Stimulated activated CD4-positive, alpha-beta T cell treated with anti-CD3 and anti-CD28 coated beads, Interleukin-4, amount 100 ng/mL, for 4 hours (primary cell): Measurements from ENCODE around the gene C6orf47.

Source experiments
- DNase-seq, 2 experiments: peaks; one replicate each; pipeline ENCODE4 v3.0.0-alpha.2; 2020

C6orf47 gene

DNA sequence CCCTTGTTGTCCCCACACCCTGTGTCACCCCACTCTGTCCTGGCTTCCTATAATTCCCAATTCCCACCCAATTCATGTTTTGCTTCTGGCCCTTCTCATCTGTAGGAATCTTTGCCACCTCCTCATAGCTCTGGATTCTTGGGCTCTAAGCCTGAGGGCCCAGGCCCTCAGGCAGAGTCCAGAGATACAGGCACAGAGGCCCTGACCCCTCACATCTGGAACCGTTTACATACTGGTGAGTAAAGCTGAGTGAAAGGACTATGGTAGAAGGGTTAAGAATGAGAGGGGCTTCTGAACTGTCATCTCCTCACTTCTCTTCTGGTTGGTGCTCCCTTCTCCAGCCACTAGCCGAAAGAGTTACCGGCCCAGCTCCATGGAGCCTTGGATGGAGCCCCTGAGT lies 26.4 kb downstream of the C6orf47 start:
- DNase-seq = no peak

DNA sequence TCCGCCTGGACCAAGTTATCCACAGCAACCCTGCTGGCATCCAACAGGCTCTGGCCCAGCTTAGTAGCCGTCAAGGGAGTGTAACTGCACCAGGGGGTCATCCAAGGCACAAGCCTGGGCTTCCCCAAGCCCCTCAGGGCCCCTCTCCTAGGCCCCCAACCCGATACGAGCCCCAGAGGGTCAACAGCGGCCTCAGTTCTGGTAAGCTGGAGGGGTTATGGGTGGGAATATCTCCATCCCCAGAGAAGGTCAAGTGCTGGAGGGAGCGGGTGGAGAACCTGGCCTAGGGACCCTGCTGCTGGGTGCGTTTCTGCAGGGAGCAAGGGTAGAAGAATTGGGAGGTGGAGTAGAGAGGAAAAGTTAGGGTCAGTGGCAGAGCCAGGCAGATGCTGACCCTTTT lies 27.1 kb downstream of the C6orf47 start:
- no peak for DNase-seq

- no peak for DNase-seq
Observed at GRCh38 chr6:31632279-31632946, 28.2 kb downstream of the C6orf47 start.

GRCh38 chr6:31631681-31632278 lies 28.8 kb downstream of the C6orf47 start:
- DNase-seq = no peak

DNA sequence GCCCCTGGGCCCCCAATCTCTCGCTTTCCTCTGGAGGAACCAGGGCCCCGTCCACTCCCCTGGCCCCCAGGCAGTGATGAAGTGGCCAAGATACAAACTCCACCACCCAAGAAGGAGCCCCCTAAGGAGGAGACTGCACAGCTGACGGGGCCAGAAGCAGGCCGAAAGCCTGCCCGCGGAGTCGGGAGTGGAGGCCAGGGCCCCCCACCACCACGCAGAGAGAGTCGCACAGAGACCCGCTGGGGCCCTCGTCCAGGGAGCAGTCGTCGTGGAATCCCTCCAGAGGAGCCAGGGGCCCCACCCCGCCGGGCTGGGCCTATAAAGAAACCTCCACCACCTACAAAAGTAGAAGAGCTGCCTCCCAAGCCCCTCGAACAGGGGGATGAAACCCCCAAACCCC lies 29.4 kb downstream of the C6orf47 start:
- no peak for DNase-seq

- no peak for DNase-seq
Observed at GRCh38 chr6:31630177-31630934, 30.2 kb downstream of the C6orf47 start.

GRCh38 chr6:31629014-31629413 lies 31.6 kb downstream of the C6orf47 start:
- no peak for DNase-seq

- DNase-seq = no peak
Observed at GRCh38 chr6:31627690-31628287, 32.8 kb downstream of the C6orf47 start.

DNA sequence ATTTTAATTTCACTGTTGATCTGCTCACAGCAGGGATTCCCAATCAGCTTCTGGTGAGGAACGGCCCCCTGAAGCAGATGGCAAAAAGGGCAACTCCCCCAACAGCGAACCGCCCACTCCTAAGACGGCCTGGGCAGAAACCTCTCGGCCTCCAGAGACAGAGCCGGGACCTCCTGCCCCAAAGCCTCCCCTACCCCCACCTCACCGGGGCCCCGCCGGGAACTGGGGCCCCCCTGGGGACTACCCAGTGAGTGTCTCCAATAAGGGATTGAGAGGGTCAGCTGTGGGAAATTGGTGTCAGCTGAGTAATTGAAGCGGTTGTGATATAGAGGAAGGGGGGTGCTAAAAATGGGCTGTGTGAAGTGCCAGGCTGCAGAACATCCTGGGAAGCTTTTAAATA lies 33.6 kb downstream of the C6orf47 start:
- DNase-seq = no peak

- no peak for DNase-seq
Observed at GRCh38 chr6:31624070-31624469, 36.5 kb downstream of the C6orf47 start.

DNA sequence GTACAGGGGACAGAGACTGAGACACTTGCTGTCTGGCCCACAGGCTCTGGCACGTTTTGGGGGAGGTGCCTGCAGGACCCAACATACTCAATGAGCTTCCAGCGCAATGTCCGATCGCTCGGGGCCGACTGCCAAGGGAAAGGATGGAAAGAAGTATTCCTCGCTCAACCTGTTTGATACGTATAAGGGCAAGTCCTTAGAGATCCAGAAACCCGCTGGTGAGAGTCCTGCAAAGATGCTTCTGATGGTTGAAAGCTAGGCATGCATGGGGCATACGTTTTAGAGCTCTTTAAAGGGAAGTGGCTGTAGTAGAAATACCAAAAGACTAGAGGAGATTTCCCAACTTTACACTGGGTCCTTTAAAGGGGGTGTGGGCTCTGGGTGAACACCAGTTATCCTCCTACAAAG lies 37.9 kb downstream of the C6orf47 start:
- DNase-seq = no peak

DNA sequence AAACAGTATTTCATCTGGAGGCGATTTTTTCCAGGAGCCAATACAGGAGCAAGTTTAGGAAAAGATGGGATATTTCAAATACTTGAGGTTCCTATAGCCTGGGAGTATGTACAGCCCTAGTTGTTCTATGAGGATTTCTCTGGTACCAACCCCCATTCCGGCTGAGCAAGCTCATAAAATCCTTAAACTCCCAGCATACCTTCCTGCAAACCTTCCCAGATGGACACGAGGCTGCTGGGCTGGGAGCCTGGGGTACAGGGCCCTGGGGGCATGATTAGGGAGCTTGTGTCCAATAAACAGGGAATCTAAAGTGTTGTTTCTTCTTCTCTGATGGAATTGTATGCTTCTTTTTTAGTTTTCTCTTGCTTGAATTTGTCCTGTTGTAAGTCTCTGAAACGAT lies 38.6 kb downstream of the C6orf47 start:
- no peak for DNase-seq

- no peak for DNase-seq
Observed at GRCh38 chr6:31621320-31621939, 39.1 kb downstream of the C6orf47 start.

GRCh38 chr6:31620586-31621319 lies 39.8 kb downstream of the C6orf47 start, which contains the start of gene PRRC2A:
Gene PRRC2A (plus strand): TSS chr6:31620715. CDS start chr6:31622790, 2,075 bp downstream.
- peak in 1 of 2 experiments; percentile 91 for DNase-seq

DNA sequence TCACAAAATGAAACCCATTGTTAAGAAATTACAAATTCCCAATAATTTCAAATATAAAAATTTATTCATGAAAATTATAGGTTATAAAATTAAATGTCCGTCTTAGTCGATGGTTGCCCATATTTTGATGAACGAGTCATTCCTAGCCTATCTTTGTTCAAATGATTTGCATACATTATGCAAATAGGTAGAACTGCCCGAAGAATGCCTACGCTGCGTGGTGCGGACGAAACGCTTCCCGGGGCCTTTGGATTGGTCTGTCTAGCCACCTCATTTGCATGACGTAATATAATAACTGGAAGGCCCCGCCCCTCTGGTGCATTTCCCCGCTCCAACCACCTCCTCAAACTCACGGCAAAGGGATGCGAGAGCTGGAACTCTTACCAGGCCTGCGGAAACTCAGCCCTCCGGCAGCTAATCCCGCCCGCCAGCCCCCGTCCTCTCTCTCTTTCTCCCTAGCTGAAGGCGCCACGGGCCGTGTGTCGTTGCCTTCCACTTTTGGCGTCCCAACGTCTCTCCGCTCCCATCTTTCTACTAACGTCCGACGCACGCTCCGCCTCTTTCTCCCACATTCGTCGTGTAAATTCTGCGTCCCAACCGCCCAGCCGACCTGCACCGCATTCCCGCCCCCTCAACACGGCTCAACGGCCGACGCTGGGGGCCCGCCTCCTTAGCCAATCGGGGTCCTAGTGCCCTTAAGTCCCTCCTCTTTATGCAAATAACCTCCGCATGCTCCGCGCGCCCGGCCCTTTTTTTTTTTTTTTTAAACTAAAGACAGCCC lies 40.6 kb downstream of the C6orf47 start:
- DNase-seq = peak; percentile 91 to 97

DNA sequence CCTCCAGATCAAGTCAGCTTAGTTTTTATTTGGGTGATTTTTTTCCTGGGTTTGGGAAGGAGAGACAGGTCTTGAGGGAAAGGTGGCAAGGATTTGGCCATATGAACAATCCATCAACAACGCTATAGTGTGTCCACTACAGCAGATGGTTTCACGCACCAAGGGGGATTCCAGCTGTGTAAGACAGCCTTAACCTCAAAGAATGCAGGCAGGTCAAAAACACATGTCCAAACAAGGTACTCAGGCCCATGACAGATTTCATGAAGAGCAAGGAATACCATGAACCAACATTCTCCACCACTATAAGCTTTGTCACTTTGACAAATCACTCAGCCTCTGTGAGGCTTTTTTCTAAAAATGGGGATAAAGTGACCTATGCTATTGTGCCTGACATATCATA lies 43.6 kb downstream of the C6orf47 start:
- DNase-seq = no peak

GRCh38 chr6:31615748-31616147 lies 44.8 kb downstream of the C6orf47 start:
- DNase-seq = no peak

- DNase-seq = no peak
Observed at GRCh38 chr6:31614684-31615578, 45.6 kb downstream of the C6orf47 start, which contains the start of gene AIF1. Gene AIF1 (plus strand): TSS chr6:31615234. CDS start chr6:31615330, 96 bp downstream.

DNA sequence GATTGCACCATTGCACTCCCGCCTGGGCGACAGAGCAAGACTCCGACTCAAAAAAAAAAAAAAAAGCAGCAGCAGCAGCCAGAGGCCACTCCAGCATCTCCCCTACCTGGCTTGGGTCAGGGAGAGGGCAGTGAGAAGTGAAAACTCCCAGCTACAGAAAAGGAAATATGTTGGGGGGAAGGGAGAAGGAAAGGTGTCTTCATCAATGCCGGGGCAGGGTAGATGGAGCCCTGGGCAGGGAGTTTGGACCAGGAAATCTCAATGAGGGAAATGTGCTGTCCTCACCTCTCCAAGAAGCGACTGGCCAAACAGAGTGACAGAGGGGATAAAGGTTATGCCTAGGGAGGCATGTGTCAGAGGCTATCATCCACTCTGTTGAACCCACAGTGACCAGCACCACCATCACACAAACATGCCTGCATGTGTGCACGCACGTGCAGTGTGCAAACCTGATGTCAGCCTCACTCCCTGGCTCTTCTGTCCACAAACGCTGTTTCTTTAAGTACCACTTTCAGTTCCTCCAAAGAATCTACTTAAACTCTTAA lies 46.4 kb downstream of the C6orf47 start:
- DNase-seq = no peak

DNA sequence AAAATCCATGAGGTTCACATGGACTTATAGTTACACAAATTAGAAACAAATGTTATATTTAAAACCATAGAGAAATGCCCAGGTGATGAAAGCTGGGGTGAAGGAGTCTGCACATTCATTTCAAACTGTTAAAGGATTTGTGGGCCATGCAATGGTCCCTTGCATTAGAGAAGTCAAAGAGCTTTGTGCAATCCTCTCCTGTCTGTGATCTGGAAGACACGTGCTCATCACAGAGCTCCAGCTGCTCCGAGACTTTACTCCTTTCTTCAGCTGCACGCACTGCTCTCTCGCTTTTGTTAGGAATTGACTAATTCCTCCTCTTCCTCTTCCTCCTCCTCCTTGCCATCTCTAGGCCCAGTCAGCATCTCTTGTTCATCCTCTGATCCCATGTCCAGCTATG lies 49.6 kb downstream of the C6orf47 start:
- no peak for DNase-seq
